ENCODE results near the gene UCN.
"Not testable (repeated sequence)": the region's sequence is repeated elsewhere in the genome, so short reads cannot be mapped to it uniquely, and the experiment has no call there.

The UCN gene

DNA sequence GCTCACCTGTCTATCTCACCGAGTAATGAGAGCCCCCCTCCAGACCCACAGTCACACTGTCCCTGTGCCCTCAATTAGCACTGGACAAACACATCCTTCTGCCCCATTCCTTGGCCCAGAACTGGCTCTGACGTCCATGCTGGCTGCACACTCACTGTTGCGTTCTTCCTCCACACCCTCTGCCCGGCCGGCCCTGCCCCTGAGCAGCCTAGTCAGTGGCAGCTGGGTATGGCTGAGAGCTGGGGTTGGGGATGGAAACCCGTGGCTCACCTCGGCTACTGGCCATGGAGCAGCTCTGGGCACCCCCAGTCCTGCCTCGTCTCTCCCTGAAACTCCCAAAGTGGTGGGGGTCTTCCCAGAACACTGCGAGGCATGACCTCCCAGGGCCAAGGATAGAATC is 6.5 kb upstream of the UCN start:
- no peak for DNase-seq

DNA sequence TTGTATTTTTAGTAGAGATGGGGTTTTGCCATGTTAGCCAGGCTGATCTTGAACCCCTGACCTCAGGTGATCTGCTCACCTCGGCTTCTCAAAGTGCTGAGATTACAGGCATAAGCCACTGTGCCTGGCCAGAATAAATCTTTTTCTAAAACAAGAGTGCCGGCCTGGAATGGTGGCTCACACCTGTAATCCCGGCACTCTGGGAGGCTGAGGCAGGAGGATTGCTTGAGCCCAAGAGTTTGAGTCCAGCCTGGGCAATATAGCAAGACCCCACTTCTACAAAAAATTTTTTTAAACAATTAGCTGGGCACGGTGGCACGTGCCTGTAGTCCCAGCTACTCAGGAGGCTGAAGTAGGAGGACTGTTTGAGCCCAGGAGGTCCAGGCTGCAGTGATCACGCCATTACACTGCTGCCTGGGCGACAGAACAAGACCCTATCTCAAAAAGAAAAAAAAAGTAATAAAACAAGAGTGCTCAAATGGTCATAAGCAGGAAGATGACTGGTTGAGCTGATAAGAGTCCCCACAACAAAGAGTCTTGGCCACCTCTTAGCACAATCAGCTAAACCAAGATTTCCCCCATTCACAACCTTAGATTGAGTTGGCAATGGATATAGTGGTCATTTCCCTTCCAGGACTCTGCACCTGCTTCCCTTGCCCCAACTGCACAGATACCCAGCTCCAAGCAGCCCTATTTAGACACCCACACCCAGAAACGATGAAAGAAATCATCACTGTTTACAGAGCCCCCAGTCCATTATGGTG is 5.8 kb upstream of the UCN start:
- no peak for DNase-seq

DNA sequence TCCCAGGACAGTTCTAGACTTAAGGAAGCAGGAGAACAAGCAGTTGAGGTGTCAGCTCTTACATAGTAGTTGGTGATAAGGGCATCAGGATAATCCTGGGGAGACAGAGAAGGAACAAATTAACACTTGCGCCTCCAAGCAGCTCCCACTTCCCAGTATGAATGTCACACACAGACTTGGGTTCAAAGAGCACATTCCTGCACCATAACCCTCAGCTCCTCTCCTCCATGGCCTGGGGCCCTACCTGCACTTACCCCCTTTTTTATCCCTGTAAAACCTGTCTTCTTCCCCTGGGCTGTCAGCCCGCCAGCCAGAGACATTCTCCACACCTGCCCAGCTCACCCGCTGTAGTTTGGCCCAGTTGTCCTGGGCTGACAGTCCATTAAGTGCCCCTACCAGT is 3.9 kb upstream of the UCN start:
- no peak for DNase-seq

DNA sequence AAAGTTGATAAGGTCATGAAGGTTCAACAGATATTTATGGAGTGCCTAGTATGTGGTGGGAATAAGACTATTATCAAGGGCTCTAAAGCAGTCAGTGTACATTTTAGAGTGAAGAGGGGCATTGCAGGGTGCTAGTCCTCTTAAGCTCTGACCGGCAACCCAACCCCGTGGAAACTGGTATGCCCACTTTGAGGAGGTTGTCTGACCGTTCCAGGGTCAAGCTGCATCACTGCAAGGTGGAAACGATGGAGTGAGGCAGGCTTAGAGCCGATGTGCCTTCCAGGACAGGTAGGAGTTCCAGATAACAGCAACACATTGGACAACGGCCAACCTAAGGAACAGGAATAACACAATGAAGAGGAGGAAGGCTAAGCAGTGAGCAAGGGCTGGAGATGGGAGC is 1.4 kb upstream of the UCN start:
- DNase-seq: no peak

DNA sequence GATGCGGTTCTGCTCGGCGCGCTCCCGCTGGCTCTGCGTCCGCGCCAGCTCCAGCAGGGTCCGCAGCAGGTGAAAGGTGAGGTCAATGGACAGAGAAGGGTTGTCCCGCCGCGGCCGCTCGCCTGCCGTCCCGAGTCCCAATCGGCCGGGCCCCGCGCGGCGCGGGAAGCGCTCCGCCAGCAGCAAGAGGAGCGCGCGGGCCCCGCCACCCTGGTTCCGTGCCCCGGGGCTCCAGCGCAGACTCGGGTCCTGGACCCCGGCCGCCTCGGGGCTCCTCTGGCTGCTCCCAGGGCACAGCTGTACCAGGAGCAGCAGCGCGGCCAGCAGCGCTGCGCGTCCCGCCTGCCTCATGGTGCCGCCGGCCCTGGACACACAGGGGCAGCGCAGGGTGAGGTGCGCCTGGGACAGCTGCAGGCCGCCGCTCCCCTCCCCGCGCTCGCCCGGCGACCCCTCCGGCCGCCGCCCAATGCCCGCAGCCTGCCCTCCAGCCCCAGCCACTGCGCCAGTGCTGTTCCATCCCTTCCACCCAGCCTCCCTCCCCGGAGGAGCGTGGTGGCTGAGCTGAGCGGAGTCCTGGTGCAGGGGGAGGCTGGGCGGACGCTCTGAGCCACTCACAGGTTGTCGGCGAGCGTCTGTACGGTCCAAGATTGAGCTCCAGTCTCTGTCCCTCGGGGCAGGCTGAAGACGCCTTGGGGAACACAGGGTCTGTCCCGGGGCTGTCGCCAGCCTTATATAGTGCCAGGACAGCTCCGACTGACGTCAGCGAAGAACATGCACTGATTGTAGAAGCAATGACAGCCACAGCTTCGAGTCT is 493 bp downstream of the UCN start:
- no peak for DNase-seq

DNA sequence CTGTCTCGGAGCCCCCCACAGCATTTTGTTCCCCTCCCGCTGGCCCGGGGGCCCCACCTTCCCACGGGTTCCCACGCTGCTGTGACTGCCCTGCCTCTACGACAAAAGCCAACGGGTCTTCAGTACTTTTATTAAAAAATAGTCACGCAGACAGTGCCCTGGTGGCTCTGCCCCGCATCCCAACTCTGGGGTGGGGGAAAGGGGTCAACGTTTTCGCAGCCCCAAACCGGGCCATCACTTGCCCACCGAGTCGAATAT is 1.0 kb downstream of the UCN start:
- no peak for DNase-seq

DNA sequence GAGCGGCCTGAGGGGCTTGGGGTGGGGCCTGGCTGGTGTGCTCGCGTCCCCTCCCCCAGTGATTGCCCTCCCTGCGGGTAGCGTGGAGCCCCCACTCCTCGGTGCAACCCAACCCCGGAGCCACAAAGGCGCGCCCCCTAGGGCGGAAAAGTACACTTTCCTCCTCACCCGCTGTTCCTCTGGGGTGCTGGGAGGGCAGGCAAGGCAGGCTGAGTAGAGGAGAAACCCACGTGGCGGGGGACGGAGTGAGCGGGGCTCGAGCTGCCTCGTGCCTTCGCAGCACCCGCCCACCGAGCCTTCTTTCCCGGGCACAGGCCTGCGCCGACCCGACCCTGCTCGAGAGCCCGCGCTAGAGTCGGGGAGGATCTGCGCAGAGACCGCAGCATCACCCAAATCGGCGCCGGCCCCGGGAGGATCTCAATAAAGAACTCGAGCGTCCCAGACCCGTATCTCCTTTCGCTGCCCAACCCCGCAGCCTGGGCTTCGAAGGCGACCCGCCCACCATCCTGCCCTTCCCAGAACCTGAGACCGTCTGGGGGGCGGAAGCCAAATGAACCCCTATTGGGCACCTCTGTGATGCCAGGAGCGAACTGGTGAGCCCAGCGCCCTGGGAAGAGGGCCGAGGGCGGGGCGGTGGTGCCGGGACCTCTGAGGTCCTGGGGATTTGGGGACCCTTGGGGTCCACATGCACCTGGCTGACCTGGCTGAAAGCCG is 1.5 kb downstream of the UCN start:
- peak in 1 of 3 donors; percentile 48 for DNase-seq

DNA sequence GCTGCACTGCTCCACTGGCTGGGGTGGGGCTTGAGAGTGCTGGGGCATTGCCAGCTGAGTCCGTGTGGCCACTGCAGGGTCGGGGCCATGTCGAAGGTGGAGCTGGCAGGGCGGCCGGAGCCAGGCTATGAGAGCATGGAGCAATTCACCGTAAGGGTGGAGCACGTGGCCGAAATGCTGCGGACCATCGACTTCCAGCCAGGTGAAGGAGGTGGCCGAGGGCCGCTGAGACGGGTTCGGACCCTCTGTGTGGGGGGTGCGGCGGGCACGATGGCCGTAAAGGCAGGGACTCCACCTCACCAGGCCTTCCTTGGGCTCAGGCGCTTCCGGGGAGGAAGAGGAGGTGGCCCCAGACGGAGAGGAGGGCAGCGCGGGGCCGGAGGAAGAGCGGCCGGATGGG is 2.1 kb downstream of the UCN start:
- DNase-seq: no peak

DNA sequence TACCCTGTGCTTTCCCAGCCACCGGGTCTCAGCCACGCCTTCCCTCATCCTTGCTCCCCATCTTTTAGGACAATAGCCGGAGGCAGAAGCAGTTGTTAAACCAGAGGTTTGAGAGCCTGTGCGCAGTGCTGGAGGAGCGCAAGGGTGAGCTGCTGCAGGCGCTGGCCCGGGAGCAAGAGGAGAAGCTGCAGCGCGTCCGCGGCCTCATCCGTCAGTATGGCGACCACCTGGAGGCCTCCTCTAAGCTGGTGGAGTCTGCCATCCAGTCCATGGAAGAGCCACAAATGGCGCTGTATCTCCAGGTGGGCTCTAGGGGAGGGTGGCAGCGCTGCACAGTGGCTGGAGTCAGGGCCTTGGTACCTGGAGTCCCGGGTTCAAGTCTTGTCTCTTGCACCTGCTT is 2.7 kb downstream of the UCN start:
- DNase-seq: no peak

DNA sequence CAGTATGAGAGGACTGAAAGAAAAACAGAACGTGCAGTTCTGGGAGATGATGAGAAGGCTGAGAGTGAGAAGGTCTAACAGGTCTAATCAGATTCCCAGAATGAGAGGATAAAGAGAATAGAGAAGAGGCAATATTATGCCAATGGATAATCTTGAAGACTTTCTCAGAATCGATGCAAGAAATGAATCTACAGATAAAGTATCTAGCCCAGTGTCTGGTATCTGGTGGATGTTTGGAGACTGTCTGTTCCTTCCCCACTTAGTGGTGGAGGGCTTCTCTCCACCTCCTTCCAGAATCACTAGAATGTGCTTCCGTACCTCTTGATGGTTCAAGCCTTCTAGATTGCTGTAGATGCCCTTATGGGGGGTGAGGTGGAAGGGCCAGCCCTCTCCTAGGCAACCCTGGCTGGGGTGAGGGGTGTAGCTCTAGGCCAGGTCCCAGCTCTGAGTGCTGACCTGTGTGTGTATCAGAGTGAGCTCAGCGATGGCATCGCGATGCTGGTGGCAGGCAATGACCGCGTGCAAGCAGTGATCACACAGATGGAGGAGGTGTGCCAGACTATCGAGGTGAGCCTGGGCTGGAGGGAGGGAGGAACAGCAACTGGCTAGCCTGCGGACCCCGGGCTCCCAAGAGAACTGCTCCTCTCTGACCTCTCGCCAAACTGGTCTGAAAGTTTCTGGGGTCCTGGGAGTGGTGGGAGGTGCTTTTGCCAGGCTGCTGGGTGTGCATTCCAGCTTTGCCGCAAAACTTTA is 3.6 kb downstream of the UCN start:
- DNase-seq: no peak

DNA sequence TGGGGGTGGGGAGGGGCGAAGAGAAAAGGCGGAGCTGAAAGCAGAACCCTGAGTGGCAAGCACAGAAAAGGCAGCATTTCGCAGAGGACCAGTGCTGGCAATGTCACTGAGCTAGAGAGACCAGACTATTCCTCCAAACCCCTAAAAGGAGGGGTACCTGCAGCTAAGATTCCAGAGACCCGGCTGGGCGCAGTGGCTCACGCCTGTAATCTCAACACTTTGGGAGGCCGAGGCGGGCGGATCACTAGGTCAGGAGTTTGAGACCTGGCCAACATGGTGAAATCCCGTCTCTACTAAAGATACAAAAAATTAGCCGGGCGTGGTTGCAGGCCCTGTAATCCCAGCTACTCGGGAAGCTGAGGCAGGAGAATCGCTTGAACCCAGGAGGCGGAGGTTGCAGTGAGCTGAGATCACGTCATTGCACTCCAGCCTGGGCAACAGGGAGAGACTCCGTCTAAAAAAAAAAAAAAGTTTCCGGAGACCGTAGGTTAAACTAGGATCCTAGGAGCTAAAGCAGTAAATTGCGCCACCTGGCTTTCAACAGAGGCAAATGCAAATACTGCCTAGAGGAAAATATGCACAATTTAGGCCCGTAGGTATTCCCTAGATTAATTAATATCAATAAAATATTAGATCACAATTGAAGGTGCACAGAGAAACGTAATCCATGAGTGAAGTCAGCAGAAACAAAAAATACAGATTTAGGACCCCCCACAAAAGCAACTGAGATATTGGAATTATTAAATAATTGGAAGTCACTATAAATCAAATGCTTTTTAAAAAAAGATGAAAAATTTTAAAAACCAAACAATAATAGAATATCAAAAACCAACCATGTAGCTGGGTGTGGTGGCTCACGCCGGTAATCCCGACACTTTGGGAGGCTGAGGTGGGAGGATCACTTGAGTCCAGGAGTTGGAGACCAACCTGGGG is 4.9 kb downstream of the UCN start:
- DNase-seq: peak; percentile 86 to 91 (median 91)

DNA sequence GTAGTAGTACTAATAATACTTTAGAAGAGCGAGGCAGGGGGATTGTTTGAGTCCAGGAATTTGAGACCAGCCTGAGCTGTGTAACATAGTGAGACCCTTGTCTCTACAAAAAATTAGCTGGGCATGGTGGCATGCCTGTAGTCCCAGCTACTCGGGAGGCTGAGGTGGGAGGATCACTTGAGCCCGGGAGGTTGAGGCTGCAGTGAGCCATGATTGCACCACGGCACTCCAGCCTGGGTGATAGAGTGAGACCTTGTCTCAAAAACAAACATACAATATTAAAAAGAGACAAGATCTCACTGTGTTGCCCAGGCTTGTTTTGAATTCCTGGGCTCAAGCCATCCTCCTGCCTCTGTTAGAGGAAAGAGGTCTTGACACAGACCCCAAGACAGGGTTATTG is 7.6 kb downstream of the UCN start:
- DNase-seq: not testable (repeated sequence)

DNA sequence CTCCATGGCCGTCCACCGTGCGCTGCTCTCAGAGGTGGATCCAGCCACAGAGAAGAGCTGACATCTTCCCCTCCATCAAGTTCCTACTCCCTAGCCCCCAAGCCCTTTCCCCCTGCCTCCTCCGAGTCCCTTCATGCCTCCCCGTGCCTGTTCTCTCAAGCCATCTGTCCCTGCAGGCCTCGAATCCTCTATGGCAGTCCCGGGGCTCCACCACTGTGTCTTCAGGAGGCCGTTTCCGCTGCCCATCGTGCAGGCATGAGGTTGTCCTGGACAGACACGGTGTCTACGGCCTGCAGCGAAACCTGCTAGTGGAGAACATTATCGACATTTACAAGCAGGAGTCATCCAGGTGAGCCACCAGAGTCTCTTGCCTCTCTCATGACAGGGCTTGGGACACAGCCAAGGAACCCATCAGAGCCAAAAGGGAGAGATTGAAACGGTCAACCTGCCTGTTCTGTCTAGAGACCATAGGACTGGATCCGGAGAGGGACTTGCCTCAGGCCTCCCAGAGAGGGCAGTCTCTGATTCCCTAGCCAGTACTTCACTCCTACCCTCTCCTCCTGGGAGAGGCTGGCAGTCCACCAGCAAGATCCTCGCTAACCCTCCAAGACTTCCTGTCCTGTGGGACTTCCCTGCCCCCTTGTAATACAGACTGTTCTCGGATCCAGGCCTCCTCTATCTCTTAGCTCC is 9.7 kb downstream of the UCN start:
- no peak for DNase-seq

DNA sequence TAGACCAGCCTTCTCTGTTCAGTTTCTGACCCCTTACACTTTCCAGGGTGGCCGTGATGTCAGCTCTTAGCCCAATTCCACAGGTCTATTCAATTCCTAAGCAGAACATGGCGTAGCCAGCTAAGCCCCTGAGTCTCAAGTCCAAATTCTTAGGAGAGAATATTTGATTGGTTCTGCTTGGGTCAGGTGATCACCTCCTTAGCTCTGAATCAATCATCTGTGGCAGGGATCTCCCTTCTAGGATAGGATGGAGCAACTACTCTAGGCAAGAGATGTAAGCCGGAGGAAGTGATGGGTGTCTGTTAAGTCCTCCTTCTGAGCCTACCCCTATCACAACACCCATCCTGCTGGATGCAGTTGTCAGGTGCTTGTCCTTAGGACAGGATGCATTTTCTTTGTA is 11.1 kb downstream of the UCN start:
- DNase-seq: no peak

DNA sequence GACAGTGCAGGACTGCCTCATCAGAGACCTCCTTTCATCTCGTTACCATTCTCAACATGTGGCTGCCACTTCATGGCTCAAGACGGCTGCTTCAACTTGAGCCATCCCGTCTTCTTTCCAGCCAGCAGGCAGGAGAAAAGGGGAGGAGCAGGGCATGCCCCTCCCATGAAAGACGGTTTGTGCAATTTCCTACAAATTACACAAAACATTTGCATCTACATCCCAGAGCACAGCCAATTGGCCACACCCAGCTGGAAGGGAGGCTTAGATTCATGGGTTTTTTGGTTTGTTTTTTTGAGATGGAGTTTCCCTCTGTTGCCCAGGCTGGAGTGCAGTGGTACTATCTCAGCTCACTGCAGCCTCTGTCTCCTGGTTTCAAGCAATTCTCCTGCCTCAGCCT is 11.8 kb downstream of the UCN start:
- peak; percentile 41 to 66 (median 51) for DNase-seq

DNA sequence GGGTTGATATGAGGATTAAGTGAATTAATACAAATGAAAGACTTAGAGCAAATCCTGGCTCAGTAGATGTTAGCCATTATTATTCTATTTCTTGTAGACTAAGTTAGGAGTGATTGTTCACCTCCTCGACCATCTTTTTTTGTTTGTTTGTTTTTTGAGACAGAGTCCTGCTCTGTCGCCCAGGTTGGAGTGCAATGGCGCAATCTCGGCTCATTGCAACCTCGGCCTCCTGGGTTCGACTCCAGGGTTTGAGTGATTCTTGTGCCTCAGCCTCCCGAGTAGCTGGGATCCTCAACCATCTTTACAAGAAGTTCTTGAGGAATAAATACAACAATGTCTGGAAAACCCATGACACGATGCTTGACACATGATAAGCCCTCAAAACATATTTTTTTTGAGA is 13.3 kb downstream of the UCN start:
- DNase-seq: no peak

DNA sequence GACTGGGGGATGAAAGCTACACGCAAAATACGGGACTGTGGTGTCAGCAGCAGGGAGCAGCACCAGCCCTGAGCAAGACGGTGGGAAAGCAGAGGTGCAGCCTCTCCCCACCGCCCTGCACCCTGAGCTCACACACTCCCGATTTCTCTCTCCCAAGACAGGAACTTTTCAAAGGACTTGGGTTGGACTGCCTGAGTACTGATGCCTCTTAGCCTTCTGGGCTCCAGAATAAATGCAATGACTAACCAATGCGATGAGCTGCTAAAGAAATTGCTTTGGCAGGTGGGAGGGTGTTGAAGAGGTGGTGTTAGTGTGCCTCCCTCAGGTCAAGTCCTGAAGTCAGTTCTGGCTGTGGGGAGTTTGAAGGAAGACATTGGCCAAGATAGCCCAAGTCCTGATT is 16.4 kb downstream of the UCN start:
- DNase-seq: no peak

DNA sequence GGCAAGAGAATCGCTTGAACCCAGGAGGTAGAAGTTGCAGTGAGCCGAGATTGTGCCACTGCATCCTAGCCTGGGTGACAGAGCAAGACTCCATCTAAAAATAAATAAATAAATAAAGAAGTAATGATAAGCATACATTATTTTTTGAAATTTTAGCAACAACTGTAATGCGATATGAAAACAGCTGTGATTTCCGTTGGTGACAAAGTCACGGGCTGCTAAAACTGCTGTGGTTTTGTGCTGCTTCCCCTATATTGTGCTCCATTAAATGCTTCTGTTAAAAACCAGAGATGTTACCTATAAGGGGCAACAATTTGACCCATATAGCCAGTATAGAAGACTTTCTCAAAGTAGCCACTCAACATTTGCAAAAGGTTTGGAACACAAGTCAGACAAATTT is 17.7 kb downstream of the UCN start:
- no peak for DNase-seq

DNA sequence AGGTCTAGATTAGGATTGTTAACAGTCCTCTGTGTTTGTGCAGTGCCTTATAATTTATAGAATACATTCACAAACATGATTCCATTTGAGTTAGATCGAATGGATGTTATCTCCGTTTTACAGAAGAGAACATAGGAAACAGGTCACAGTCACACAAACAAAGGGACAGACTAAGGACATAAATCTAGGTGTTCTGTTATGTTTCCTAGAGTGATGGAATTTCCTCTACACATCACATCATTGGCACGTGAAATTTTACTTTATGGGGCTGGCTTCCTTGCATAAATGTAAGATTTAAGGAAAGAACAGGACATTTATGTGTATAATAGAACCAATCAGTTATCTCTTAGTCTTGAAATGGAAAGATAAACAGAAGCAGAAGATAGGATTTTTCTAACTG is 19.6 kb downstream of the UCN start:
- no peak for DNase-seq

DNA sequence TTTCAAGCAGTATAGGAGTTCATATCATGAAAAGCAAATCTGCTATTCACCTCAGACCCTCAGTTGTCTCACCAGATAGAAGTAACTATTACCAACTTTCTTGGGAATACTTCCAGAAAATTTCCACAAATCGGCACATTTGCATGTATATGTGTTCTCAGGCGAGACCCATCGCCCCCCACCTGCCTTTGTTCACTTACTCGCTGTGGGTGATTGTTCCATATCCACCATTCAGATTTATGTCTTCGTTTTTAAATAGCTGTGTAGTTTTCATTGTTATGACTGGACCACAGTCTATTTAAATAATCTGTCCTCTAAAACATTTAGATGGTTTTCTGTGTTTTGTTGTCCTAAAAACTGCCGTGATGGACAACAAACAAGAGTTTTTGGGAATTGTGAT is 22.8 kb downstream of the UCN start:
- no peak for DNase-seq

DNA sequence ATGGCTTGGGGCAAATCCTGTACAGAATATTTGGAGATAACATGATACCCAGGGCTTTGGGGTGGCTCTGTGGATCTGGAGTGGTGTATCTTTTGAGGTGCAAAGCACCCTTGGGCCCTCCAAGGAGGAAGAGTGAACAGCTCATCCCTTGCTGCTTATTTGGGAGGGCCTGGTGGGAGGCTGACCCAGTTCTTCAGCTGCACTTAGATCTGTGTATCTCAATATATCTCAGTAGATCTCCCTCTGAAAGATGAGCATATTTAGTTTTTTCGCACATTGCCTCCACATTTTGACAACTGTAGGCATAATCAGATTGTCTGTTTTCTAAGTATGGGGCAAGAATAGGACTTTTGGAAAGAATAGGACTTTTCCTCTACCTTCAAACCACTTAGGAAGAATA is 23.2 kb downstream of the UCN start:
- no peak for DNase-seq

DNA sequence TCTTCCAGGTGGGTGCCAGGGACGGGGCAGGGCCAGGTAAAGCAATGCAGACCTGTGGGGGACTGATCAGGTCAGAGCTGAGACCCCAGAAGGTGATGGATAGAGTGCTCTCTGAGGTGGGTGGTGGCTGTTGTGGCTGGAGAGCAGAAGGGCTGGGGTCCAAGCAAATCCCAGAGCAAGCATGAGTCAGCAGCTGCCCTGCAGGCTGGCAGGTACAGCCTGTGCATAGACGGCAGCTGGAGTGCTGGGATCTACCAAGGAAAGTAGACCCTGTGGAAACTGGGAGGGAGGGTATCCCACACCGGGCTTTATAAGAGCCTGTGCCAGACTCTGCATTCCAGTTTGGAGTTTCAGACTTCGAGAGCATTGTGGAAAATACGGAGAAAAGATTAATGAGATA is 25.4 kb downstream of the UCN start:
- no peak for DNase-seq
